GM23338 (cell line): Measurements from ENCODE around the gene DDX41. TPM values are rescaled to one million over a fixed set of nuclear protein-coding genes. Genes with fewer than 3 reads are reported as not detected.

Experiments
- ATAC-seq: fragments of 200-7000 bp; cut with Tn5 transposase; 3 replicates; pipeline ENCODE4 v1.9.1; 2020
- DNase-seq: peaks from one replicate; pipeline ENCODE4 v3.0.0-alpha.2; 2015; ENCODE audit warnings: low spot score
- H2AFZ ChIP-seq: fragments of 200-600 bp; sonication (generic); 2 replicates; pipeline ENCODE4 v1.8.0; 2016; ENCODE audit warnings: antibody characterized with exemption, mild to moderate bottlenecking, moderate library complexity
- H3F3A ChIP-seq: fragments of 200-600 bp; sonication (generic); replicated peaks from 2 replicates; pipeline ENCODE4 v1.8.0; 2017; ENCODE audit warnings: antibody characterized with exemption, mixed run types, low read depth
- H3K27ac ChIP-seq: fragments of 200-600 bp; sonication (generic); 2 replicates; pipeline ENCODE4 v1.6.1; 2016; ENCODE audit warnings: low read depth
- H3K27me3 ChIP-seq: fragments of 200-600 bp; sonication (generic); 2 replicates; pipeline ENCODE4 v1.8.0; 2016; ENCODE audit warnings: mild to moderate bottlenecking, mixed run types, moderate library complexity; ENCODE audit not compliant: insufficient read depth
- H3K36me3 ChIP-seq: fragments of 200-600 bp; sonication (generic); 2 replicates; pipeline ENCODE4 v1.8.0; 2016; ENCODE audit warnings: mild to moderate bottlenecking; ENCODE audit not compliant: insufficient read depth
- H3K4me1 ChIP-seq: fragments of 200-600 bp; sonication (generic); 2 replicates; pipeline ENCODE4 v1.8.0; 2016; ENCODE audit warnings: mild to moderate bottlenecking, moderate library complexity; ENCODE audit not compliant: insufficient read depth
- H3K4me2 ChIP-seq: fragments of 200-600 bp; sonication (generic); 2 replicates; pipeline ENCODE4 v1.7.1; 2017; ENCODE audit warnings: mixed run types
- H3K4me3 ChIP-seq: fragments of 200-600 bp; sonication (generic); 2 replicates; pipeline ENCODE4 v1.6.1; 2016; ENCODE audit warnings: mixed run types
- H3K79me2 ChIP-seq: fragments of 200-600 bp; sonication (generic); replicated peaks from 2 replicates; pipeline ENCODE4 v1.8.0; 2017; ENCODE audit warnings: mild to moderate bottlenecking; ENCODE audit not compliant: insufficient read depth
- H3K9me2 ChIP-seq: fragments of 200-600 bp; sonication (generic); 2 replicates; pipeline ENCODE4 v1.8.0; 2017; ENCODE audit not compliant: insufficient read depth
- H4K20me1 ChIP-seq: fragments of 200-600 bp; sonication (generic); replicated peaks from 2 replicates; pipeline ENCODE4 v1.8.0; 2017; ENCODE audit warnings: mild to moderate bottlenecking; ENCODE audit not compliant: insufficient read depth
- H3K27ac Mint-ChIP-seq: 2 replicates; pipeline ENCODE4 v1.8.0; 2020; ENCODE audit warnings: inconsistent platforms, mild to moderate bottlenecking, moderate library complexity, mixed read lengths
- H3K27me3 Mint-ChIP-seq: 3 replicates; pipeline ENCODE4 v1.8.0; 2022; ENCODE audit warnings: low read depth, mild to moderate bottlenecking, moderate library complexity, mixed read lengths, inconsistent platforms; ENCODE audit not compliant: insufficient read depth, poor library complexity
- H3K36me3 Mint-ChIP-seq: 3 replicates; pipeline ENCODE4 v1.8.0; 2021; ENCODE audit warnings: low read depth, mild to moderate bottlenecking, inconsistent platforms, moderate library complexity, mixed read lengths
- H3K4me1 Mint-ChIP-seq: 3 replicates; pipeline ENCODE4 v1.8.0; 2020; ENCODE audit warnings: mild to moderate bottlenecking, inconsistent platforms, mixed read lengths
- H3K4me3 Mint-ChIP-seq: 3 replicates; pipeline ENCODE4 v1.8.0; 2021; ENCODE audit warnings: moderate library complexity, mild to moderate bottlenecking, inconsistent platforms, mixed read lengths
- H3K9me3 Mint-ChIP-seq: 3 replicates; pipeline ENCODE4 v1.8.0; 2020; ENCODE audit warnings: moderate library complexity, mild to moderate bottlenecking, inconsistent platforms, mixed read lengths
- CREB1 ChIP-seq: fragments of 250-450 bp; sonication (Bioruptor Pico); IDR thresholded peaks from 2 replicates; pipeline ENCODE4 v1.5.0; 2020; ENCODE audit warnings: low read depth, mild to moderate bottlenecking, moderate library complexity
- CTCF ChIP-seq, 2 experiments: fragments of 200-600 bp in 1 of 2; sonication (generic) in 1 of 2; conservative IDR thresholded peaks; 2 replicates each; pipeline versions ENCODE4 v1.5.1 to v1.6.1; 2016 to 2017; ENCODE audit warnings: antibody characterized with exemption in 2 of 2, low read depth in 2 of 2, mild to moderate bottlenecking in 2 of 2, moderate library complexity in 1 of 2
- ETS1 ChIP-seq: IDR thresholded peaks from 2 replicates; pipeline ENCODE4 v1.6.1; 2016; ENCODE audit warnings: antibody characterized with exemption
- EZH2 ChIP-seq: fragments of 200-600 bp; sonication (generic); IDR thresholded peaks from one replicate; pipeline ENCODE4 v1.8.0; 2017; ENCODE audit warnings: antibody characterized with exemption, mild to moderate bottlenecking, low read depth; ENCODE audit not compliant: unreplicated experiment
- EZH2phosphoT487 ChIP-seq: fragments of 200-600 bp; sonication (generic); IDR thresholded peaks from one replicate; pipeline ENCODE4 v1.8.1; 2018; ENCODE audit warnings: antibody characterized with exemption; ENCODE audit not compliant: unreplicated experiment
- JUNB ChIP-seq: IDR thresholded peaks from one replicate; pipeline ENCODE4 v1.6.1; 2016; ENCODE audit warnings: antibody characterized with exemption; ENCODE audit not compliant: unreplicated experiment
- NANOG ChIP-seq: IDR thresholded peaks from 2 replicates; pipeline ENCODE4 v1.6.1; 2016; ENCODE audit warnings: antibody characterized with exemption, borderline replicate concordance
- POLR2AphosphoS5 ChIP-seq: IDR thresholded peaks from 2 replicates; pipeline ENCODE4 v1.6.1; 2016; ENCODE audit warnings: antibody characterized with exemption, low read depth
- REST ChIP-seq: IDR thresholded peaks from one replicate; pipeline ENCODE4 v1.6.1; 2018; ENCODE audit warnings: antibody characterized with exemption; ENCODE audit not compliant: unreplicated experiment
- STAT1 ChIP-seq: IDR thresholded peaks from one replicate; pipeline ENCODE4 v1.6.1; 2016; ENCODE audit warnings: antibody characterized with exemption; ENCODE audit not compliant: unreplicated experiment
- ZNF114 ChIP-seq: fragments of 250-450 bp; sonication (Bioruptor Pico); IDR thresholded peaks from 2 replicates; pipeline ENCODE4 v1.5.0; 2020; ENCODE audit warnings: mild to moderate bottlenecking, moderate library complexity
- ZNF331 ChIP-seq: fragments of 250-450 bp; sonication (Bioruptor Pico); IDR thresholded peaks from 2 replicates; pipeline ENCODE4 v1.5.0; 2020; ENCODE audit warnings: low read depth, mild to moderate bottlenecking, moderate library complexity
- polyA plus RNA-seq: library from polyadenylated mRNA; unstranded; fragments of >200 nt; fragmentation: Nextera tagmentation; extraction: Ambion mirVana; gene quantifications from 2 replicates; pipeline ENCODE4 v1.2.1, GENCODE V29; 2016
- total RNA-seq: library from RNA; depleted of rRNA; stranded (reverse); fragments of >200 nt; shearing (Covaris generic); gene quantifications from 2 replicates; pipeline ENCODE4 v1.2.3, GENCODE V29; 2014

The DDX41 gene
- total and polyA plus RNA-seq, 2 experiments from 2014 or later = 67.1 to 139 TPM

- H3F3A ChIP-seq = 0 out of 2 replicates have a peak, but pooled peaks cover 8% of the 10 kb centered on the region
- Mint-ChIP-seq H3K4me3 (no peak overlapping the region; the same call in 2 of the 3 replicates), H3K27me3 (peaks cover 24% of the 10 kb centered on the region), H3K27ac (no peak overlapping the region), H3K4me1 (peaks cover 5% of the 10 kb centered on the region), H3K9me3 (no peaks in the 10 kb centered on the region), H3K36me3 (peaks cover 61% of the 10 kb centered on the region)
- no peak overlapping the region for H3K4me2 ChIP-seq
- H3K27me3 ChIP-seq = no peaks in the 10 kb centered on the region
- TF ChIP-seq ZNF114 (CRISPR knock-in tag) = no peak
- TF ChIP-seq POLR2AphosphoS5 = no peak
- no peak for TF ChIP-seq JUNB
- TF ChIP-seq CREB1 (CRISPR knock-in tag) = no peak
- TF ChIP-seq NANOG = no peak
- TF ChIP-seq REST = no peak
- no peak for TF ChIP-seq EZH2
- TF ChIP-seq EZH2phosphoT487 = no peak
- TF ChIP-seq STAT1 = no peak
- TF ChIP-seq ZNF331 = no peak
- TF ChIP-seq CTCF (conservative IDR thresholded peaks at IDR 0.05; ENCODE audit: low read depth in 2 of 2) = no peak
- no peak for TF ChIP-seq ETS1
- H3K4me1 ChIP-seq = no peaks in the 10 kb centered on the region
- ATAC-seq = no peak
- no peaks in the 10 kb centered on the region; the same call in 1 of the 2 replicates for H4K20me1 ChIP-seq
- peaks cover 6% of the 10 kb centered on the region; the same call in 1 of the 2 replicates for H3K36me3 ChIP-seq
- no peak for DNase-seq
- no peak overlapping the region for H3K27ac ChIP-seq
- no peaks in the 10 kb centered on the region for H3K9me2 ChIP-seq
- no peak overlapping the region for H3K4me3 ChIP-seq
- no peaks in the 10 kb centered on the region for H3K79me2 ChIP-seq
- H2AFZ ChIP-seq = no peak overlapping the region
Measured at GRCh38 chr5:177483042-177483441, 33.7 kb downstream of the DDX41 start.
